ENCODE results near the gene MTA1. TPM values are rescaled to one million over a fixed set of nuclear protein-coding genes. Genes with fewer than 3 reads are reported as not detected.

Gene MTA1
- total and polyA plus RNA-seq, 7 experiments from 2014 or later: 2.8 to 132 (median 117) TPM

DNA sequence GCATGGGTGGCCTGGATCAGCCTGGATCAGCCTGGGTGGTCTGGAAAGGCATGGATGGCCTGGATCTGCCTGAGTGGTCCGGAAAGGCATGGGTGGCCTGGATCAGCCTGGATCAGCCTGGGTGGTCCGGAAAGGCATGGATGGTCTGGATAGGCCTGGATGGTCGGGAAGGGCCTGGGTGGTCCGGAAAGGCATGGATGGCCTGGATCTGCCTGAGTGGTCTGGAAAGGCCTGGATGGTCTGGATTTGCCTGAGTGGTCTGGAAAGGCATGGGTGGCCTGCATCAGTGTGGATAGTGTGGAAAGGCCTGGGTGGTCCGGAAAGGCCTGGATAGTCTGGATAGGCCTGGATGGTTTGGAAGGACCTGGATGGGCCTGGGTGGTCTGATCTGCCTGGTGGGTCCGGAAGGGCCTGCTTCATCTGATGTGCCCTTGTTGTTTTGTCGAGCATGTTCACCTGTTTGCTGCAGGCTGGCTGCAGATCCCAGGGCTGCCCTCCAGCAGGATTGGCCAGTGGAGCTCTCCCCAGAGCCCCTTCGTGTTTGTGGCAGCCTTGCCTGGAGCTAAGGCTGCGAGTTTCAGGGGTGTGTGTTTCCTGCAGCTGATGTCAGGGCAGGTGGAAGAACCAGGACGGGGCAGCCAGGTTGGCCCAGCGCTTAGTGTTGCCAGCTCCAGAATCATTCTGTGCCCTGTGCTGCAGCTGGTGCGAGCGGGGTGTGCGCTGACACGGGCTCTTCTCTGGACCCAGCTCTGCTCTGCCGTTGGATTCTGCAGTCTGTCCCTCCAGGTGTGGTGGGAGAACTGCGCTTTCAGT is 40.5 kb upstream of the MTA1 start:
- DNase-seq: no peak
- intact Hi-C loops (cut with micrococcal nuclease): no loop called here
- H3K27ac ChIP-seq (ENCODE audit: low read depth, low read length): no peak overlapping the region
- Mint-ChIP-seq H3K36me3 (peaks cover 0 to 10% (median 4%) of the 10 kb centered on the region in 5 donors), H3K27ac (no peak overlapping the region), H3K27me3 (no peaks in the 10 kb centered on the region), H3K4me1 (peaks cover 5 to 12% (median 8%) of the 10 kb centered on the region in 7 donors), H3K9me3 (no peaks in the 10 kb centered on the region), H3K4me3 (no peak overlapping the region)
- no peak for ATAC-seq
- no peak overlapping the region for H3K4me3 ChIP-seq (ENCODE audit: low read length)
- ChIA-PET CTCF (interaction anchor here (0.6 kb wide), 1 partner anchor 64 kb away, joined by 3 read pairs; no protein-coding TSS in a partner anchor), POLR2A (no interaction called here)
- H3K9me3 ChIP-seq (ENCODE audit: control insufficient read depth in 2 of 3, low read length in 3 of 3): no peaks in the 10 kb centered on the region
- no peaks in the 10 kb centered on the region for H3K27me3 ChIP-seq (ENCODE audit: control insufficient read depth in 2 of 2, insufficient read depth in 2 of 2, low read length in 2 of 2)
- no peaks in the 10 kb centered on the region for H3K4me1 ChIP-seq (ENCODE audit: control insufficient read depth in 2 of 2, insufficient read depth in 2 of 2, low read length in 2 of 2)
- H3K36me3 ChIP-seq (ENCODE audit: control insufficient read depth in 2 of 3, insufficient read depth in 3 of 3, low read length in 3 of 3): peaks cover 0 to 28% (median 3%) of the 10 kb centered on the region in 3 experiments

DNA sequence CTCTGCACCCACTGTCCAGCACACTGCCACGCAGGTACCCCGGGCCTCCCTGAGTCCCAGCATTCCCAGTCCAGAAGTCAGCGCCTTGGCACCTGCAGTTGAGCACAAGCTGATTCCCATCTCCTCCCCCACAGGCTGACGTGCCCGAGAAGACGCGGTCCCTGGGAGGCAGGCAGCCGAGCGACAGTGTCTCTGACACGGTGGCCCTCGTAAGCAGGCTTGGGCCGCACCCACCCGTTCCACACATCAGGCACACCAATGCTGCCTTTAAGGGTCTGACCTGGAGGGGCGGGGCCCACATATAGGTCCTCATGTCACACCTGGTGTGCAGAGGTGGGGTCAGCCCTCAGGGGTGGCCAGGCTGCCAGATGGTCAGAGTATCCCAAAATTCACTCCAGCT is 39.7 kb upstream of the MTA1 start:
- Mint-ChIP-seq H3K4me3 (no peak overlapping the region), H3K4me1 (peaks cover 5 to 12% (median 8%) of the 10 kb centered on the region in 7 donors), H3K27me3 (no peaks in the 10 kb centered on the region), H3K36me3 (peaks cover 0 to 10% (median 4%) of the 10 kb centered on the region in 5 donors), H3K27ac (no peak overlapping the region), H3K9me3 (no peaks in the 10 kb centered on the region)
- Histone ChIP-seq H3K9me3 (ENCODE audit: control insufficient read depth in 2 of 3, low read length in 3 of 3) (no peaks in the 10 kb centered on the region), H3K4me1 (ENCODE audit: control insufficient read depth in 2 of 2, insufficient read depth in 2 of 2, low read length in 2 of 2) (no peaks in the 10 kb centered on the region), H3K4me3 (ENCODE audit: low read length) (no peak overlapping the region), H3K36me3 (ENCODE audit: control insufficient read depth in 2 of 3, insufficient read depth in 3 of 3, low read length in 3 of 3) (peaks cover 0 to 36% (median 3%) of the 10 kb centered on the region in 3 experiments), H3K27ac (ENCODE audit: low read depth, low read length) (no peak overlapping the region), H3K27me3 (ENCODE audit: control insufficient read depth in 2 of 2, insufficient read depth in 2 of 2, low read length in 2 of 2) (no peaks in the 10 kb centered on the region)
- ATAC-seq (no peak), DNase-seq (no peak)
- POLR2A ChIA-PET: interaction anchor here (0.6 kb wide), 1 partner anchor 91 kb away, joined by 3 read pairs; no protein-coding TSS in a partner anchor
- CTCF ChIA-PET: no interaction called here
- intact Hi-C loops (cut with micrococcal nuclease): no loop called here

DNA sequence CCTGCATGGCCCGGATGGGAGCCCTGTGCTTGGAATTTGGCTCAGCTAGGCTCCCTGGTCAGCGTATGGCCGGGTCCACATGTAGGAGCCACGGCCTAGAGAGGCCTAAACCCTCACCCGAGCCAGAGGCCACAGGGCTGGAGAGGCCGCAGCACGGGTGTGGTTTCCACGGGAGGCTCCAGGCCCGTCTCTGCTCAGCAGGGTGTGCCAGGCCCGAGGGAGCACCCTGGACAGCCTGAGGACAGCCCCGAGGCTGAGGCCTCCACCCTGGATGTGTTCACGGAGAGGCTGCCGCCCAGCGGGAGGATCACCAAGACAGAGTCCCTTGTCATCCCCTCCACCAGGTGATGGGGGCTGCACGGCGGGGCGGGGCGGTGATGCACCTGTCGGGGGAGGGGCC is 38.9 kb upstream of the MTA1 start:
- Histone ChIP-seq H3K27me3 (ENCODE audit: control insufficient read depth in 2 of 2, insufficient read depth in 2 of 2, low read length in 2 of 2) (no peaks in the 10 kb centered on the region), H3K36me3 (ENCODE audit: control insufficient read depth in 2 of 3, insufficient read depth in 3 of 3, low read length in 3 of 3) (peaks cover 0 to 39% (median 3%) of the 10 kb centered on the region in 3 experiments), H3K4me3 (ENCODE audit: low read length) (no peak overlapping the region), H3K27ac (ENCODE audit: low read depth, low read length) (no peak overlapping the region), H3K4me1 (ENCODE audit: control insufficient read depth in 2 of 2, insufficient read depth in 2 of 2, low read length in 2 of 2) (no peaks in the 10 kb centered on the region), H3K9me3 (ENCODE audit: control insufficient read depth in 2 of 3, low read length in 3 of 3) (no peaks in the 10 kb centered on the region)
- Mint-ChIP-seq H3K27me3 (no peaks in the 10 kb centered on the region), H3K4me1 (peaks cover 1 to 8% (median 4%) of the 10 kb centered on the region in 7 donors), H3K27ac (no peak overlapping the region), H3K9me3 (no peaks in the 10 kb centered on the region), H3K36me3 (peaks cover 0 to 10% (median 3%) of the 10 kb centered on the region in 5 donors), H3K4me3 (no peak overlapping the region)
- no peak for ATAC-seq
- ChIA-PET POLR2A (no interaction called here), CTCF (interaction anchor here (1.3 kb wide), 1 partner anchor 11 kb away, joined by 3 read pairs; no protein-coding TSS in a partner anchor)
- DNase-seq: no peak
- intact Hi-C loops (cut with micrococcal nuclease): no loop called here

DNA sequence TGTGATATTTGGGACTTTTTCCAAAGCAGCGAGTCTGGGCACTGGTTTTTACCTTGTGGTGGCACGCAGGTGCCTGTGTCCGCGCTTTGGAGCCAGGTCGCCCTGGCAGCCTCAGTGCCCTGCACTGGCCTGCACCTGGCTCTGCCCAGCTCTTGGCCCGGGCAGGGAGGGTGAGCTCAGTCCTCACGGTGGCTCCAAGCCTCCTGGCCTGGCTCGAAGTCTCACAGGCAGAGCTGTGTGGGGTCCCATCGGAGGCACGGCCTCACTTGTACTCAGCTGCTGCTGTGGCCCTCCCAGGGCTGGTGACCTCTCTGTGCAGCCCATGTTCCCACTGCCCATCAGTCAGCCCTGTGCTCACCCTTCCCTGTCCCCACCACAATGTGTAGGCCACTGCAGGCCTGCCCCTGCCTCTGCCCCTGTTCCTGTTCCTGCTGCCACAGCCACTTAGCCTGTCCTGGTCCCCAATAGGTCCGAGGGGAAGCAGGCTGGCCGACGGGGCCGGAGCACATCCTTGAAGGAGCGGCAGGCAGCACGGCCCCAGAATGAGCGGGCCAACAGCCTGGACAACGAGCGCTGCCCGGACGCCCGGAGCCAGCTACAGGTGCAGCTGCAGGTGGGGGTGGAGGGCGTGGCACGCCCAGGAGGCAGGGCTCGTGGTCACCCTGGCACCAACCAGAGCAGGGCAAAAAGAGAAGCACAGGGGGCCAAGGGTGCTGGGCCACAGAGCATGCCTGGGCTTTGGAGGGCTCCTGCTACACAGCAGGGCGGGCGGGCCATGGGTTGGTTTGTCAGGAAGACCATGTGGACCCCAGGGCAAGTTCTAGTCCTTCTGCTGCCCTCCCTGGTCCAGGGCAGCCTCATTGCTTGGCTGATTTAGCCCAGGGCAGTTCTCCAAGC is 37.9 kb upstream of the MTA1 start:
- H3K36me3 Mint-ChIP-seq: peaks cover 0 to 10% (median 2%) of the 10 kb centered on the region in 5 donors
- H3K27me3 Mint-ChIP-seq: no peaks in the 10 kb centered on the region
- no peaks in the 10 kb centered on the region for H3K9me3 Mint-ChIP-seq
- no peak overlapping the region for H3K4me3 ChIP-seq (ENCODE audit: low read length)
- ATAC-seq (no peak), DNase-seq (no peak)
- H3K4me1 ChIP-seq (ENCODE audit: control insufficient read depth in 2 of 2, insufficient read depth in 2 of 2, low read length in 2 of 2): no peaks in the 10 kb centered on the region
- H3K36me3 ChIP-seq (ENCODE audit: control insufficient read depth in 2 of 3, insufficient read depth in 3 of 3, low read length in 3 of 3): peaks cover 0 to 39% (median 3%) of the 10 kb centered on the region in 3 experiments
- CTCF ChIA-PET: interaction anchor here (1.3 kb wide), 1 partner anchor 12 kb away, joined by 3 read pairs; no protein-coding TSS in a partner anchor
- no peaks in the 10 kb centered on the region for H3K27me3 ChIP-seq (ENCODE audit: control insufficient read depth in 2 of 2, insufficient read depth in 2 of 2, low read length in 2 of 2)
- POLR2A ChIA-PET: no interaction called here
- H3K9me3 ChIP-seq (ENCODE audit: control insufficient read depth in 2 of 3, low read length in 3 of 3): no peaks in the 10 kb centered on the region
- H3K27ac Mint-ChIP-seq: no peak overlapping the region
- H3K4me3 Mint-ChIP-seq: no peak overlapping the region
- intact Hi-C loops (cut with micrococcal nuclease): no loop called here
- H3K4me1 Mint-ChIP-seq: peaks cover 0 to 3% (median 0%) of the 10 kb centered on the region in 7 donors
- H3K27ac ChIP-seq (ENCODE audit: low read depth, low read length): no peak overlapping the region

DNA sequence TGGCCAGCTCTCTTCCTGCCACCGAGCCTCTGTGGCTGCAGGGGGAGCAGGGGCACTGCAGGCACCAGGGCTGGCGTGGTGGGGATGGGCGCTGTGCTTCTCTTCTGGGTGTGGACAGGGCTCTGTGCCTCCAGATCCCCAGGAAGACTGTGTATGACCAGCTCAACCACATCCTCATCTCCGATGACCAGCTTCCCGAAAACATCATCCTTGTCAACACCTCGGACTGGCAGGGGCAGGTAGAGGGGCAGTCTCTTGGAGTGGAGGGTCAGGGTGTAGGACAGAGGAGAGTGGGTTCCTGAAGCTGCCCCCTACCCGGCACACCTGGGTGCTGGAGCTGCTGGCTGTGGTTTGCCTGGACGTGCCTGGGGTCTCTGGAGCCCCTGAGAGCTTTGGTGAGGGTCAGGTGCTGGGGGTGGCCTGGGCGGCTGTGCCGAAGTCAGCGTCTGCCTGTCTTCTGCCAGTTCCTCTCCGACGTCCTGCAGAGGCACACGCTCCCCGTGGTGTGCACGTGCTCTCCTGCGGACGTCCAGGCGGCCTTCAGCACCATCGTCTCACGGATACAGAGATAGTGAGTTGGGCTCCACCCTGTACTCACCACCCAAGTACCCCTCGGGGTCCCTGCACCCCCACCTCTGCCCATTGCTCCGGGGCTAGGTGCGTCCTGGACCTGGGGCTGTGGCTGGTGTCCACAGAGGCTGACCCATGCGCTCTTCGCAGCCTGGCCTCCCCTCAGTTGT is 37.1 kb upstream of the MTA1 start:
- Histone ChIP-seq H3K36me3 (ENCODE audit: control insufficient read depth in 2 of 3, insufficient read depth in 3 of 3, low read length in 3 of 3) (peaks cover 0 to 39% (median 3%) of the 10 kb centered on the region in 3 experiments), H3K27ac (ENCODE audit: low read depth, low read length) (no peak overlapping the region), H3K9me3 (ENCODE audit: control insufficient read depth in 2 of 3, low read length in 3 of 3) (no peaks in the 10 kb centered on the region), H3K4me1 (ENCODE audit: control insufficient read depth in 2 of 2, insufficient read depth in 2 of 2, low read length in 2 of 2) (no peaks in the 10 kb centered on the region), H3K4me3 (ENCODE audit: low read length) (no peak overlapping the region), H3K27me3 (ENCODE audit: control insufficient read depth in 2 of 2, insufficient read depth in 2 of 2, low read length in 2 of 2) (no peaks in the 10 kb centered on the region)
- Mint-ChIP-seq H3K4me3 (no peak overlapping the region), H3K9me3 (no peaks in the 10 kb centered on the region), H3K4me1 (peaks cover 0 to 3% (median 0%) of the 10 kb centered on the region in 7 donors), H3K36me3 (peaks cover 0 to 10% (median 2%) of the 10 kb centered on the region in 5 donors), H3K27ac (no peak overlapping the region), H3K27me3 (no peaks in the 10 kb centered on the region)
- CTCF ChIA-PET: interaction anchor here (1.3 kb wide), 1 partner anchor 12 kb away, joined by 3 read pairs; no protein-coding TSS in a partner anchor
- ATAC-seq: no peak
- DNase-seq: no peak
- intact Hi-C loops (cut with micrococcal nuclease): no loop called here
- POLR2A ChIA-PET: no interaction called here

DNA sequence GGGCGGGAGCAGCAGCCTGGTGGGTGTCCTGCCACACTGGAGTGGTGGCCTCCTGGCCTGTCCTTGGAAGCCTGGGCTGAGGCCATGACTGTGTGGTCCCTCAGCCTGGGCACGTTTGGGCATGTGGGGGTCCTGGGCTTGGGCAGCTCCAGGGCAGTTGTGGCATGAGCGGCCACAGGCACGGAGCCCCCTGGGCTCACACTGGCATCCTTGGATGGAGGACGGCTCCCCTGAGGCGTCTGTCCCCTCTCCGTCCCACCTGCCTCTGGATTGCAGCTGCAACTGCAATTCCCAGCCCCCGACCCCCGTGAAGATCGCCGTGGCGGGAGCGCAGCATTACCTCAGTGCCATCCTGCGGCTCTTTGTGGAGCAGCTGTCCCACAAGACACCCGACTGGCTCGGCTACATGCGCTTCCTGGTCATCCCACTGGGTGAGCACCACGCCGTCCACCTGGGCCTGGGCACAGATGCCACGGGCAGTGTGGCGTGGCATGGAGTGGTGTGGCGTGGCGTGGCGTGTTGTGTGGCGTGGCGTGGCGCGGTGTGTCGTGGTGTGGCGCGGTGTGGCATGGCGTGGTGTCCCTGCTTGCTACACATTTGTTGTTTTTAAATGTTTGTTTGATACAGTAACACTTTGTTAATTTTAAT is 36.4 kb upstream of the MTA1 start:
- Mint-ChIP-seq H3K27ac (no peak overlapping the region), H3K27me3 (no peaks in the 10 kb centered on the region), H3K4me3 (no peak overlapping the region), H3K4me1 (peaks cover 0 to under 1% (median 0%) of the 10 kb centered on the region in 7 donors), H3K9me3 (no peaks in the 10 kb centered on the region), H3K36me3 (peaks cover 0 to 10% (median 2%) of the 10 kb centered on the region in 5 donors)
- POLR2A ChIA-PET: no interaction called here
- peaks cover 0 to 39% (median 3%) of the 10 kb centered on the region in 3 experiments for H3K36me3 ChIP-seq (ENCODE audit: control insufficient read depth in 2 of 3, insufficient read depth in 3 of 3, low read length in 3 of 3)
- no peak for ATAC-seq
- CTCF ChIA-PET: interaction anchor here (0.5 kb wide), 1 partner anchor 130 kb away, joined by 3 read pairs; no protein-coding TSS in a partner anchor
- no peak overlapping the region for H3K4me3 ChIP-seq (ENCODE audit: low read length)
- H3K27me3 ChIP-seq (ENCODE audit: control insufficient read depth in 2 of 2, insufficient read depth in 2 of 2, low read length in 2 of 2): no peaks in the 10 kb centered on the region
- no peaks in the 10 kb centered on the region for H3K9me3 ChIP-seq (ENCODE audit: control insufficient read depth in 2 of 3, low read length in 3 of 3)
- H3K4me1 ChIP-seq (ENCODE audit: control insufficient read depth in 2 of 2, insufficient read depth in 2 of 2, low read length in 2 of 2): no peaks in the 10 kb centered on the region
- H3K27ac ChIP-seq (ENCODE audit: low read depth, low read length): no peak overlapping the region
- intact Hi-C loops (cut with micrococcal nuclease): no loop called here
- no peak for DNase-seq
